ENCODE results near the gene TRIM10.
"Not testable (repeated sequence)": the region's sequence is repeated elsewhere in the genome, so short reads cannot be mapped to it uniquely, and the experiment has no call there.

Gene TRIM10

GRCh38 chr6:30140240-30140639 lies 20.8 kb downstream of the TRIM10 start:
- not testable (repeated sequence) for DNase-seq; H3K9me3 Mint-ChIP-seq; H3K4me1 Mint-ChIP-seq (ENCODE audit: low read depth in 2 of 2); H3K4me3 Mint-ChIP-seq; H3K36me3 Mint-ChIP-seq (ENCODE audit: insufficient read depth); H3K27ac Mint-ChIP-seq; ATAC-seq (replicated peaks)
- H3K27me3 Mint-ChIP-seq, result peaks cover 39 to 53% of the 10 kb centered on the region in 2 donors

- no peaks in the 10 kb centered on the region for H3K36me3 Mint-ChIP-seq (ENCODE audit: insufficient read depth)
- H3K4me3 Mint-ChIP-seq, result no peak overlapping the region
- no peaks in the 10 kb centered on the region for H3K9me3 Mint-ChIP-seq
- no peak for DNase-seq
- H3K4me1 Mint-ChIP-seq (ENCODE audit: low read depth in 2 of 2), result no peaks in the 10 kb centered on the region
- no peak overlapping the region for H3K27ac Mint-ChIP-seq
- ATAC-seq (replicated peaks), result no peak
- peaks cover 33 to 53% of the 10 kb centered on the region in 2 donors for H3K27me3 Mint-ChIP-seq
Measured at GRCh38 chr6:30136570-30137286, 24.3 kb downstream of the TRIM10 start.

- Mint-ChIP-seq H3K9me3 (no peaks in the 10 kb centered on the region), H3K4me3 (no peak within 1 kb of the TSS), H3K36me3 (ENCODE audit: insufficient read depth) (peaks cover 2% of the 10 kb centered on the region), H3K27me3 (peaks cover 33 to 53% of the 10 kb centered on the region in 2 donors), H3K27ac (no peak within 1 kb of the TSS), H3K4me1 (ENCODE audit: low read depth in 2 of 2) (peaks cover 3 to 4% of the 10 kb centered on the region in 2 donors)
- ATAC-seq (replicated peaks) (no peak), DNase-seq (no peak)
Measured at GRCh38 chr6:30135757-30136156, 25.3 kb downstream of the TRIM10 start, which contains the start of gene TRIM40. TSS of gene TRIM40 (plus strand) at chr6:30136140. CDS start at chr6:30137037, 897 bp downstream.

GRCh38 chr6:30135147-30135546 lies 25.9 kb downstream of the TRIM10 start:
- Mint-ChIP-seq H3K27ac (no peak overlapping the region), H3K9me3 (no peaks in the 10 kb centered on the region), H3K36me3 (ENCODE audit: insufficient read depth) (peaks cover 3% of the 10 kb centered on the region), H3K4me1 (ENCODE audit: low read depth in 2 of 2) (peaks cover 5 to 8% of the 10 kb centered on the region in 2 donors), H3K27me3 (peaks cover 31 to 53% of the 10 kb centered on the region in 2 donors), H3K4me3 (no peak overlapping the region)
- ATAC-seq (replicated peaks) (no peak), DNase-seq (no peak)

GRCh38 chr6:30131947-30132497 lies 29.0 kb downstream of the TRIM10 start:
- Mint-ChIP-seq H3K9me3 (no peaks in the 10 kb centered on the region), H3K27ac (no peak overlapping the region), H3K27me3 (peaks cover 56 to 80% of the 10 kb centered on the region in 2 donors), H3K4me3 (no peak overlapping the region), H3K36me3 (ENCODE audit: insufficient read depth) (peaks cover 3% of the 10 kb centered on the region), H3K4me1 (ENCODE audit: low read depth in 2 of 2) (peaks cover 8 to 9% of the 10 kb centered on the region in 2 donors)
- DNase-seq, result no peak
- ATAC-seq (replicated peaks), result no peak

GRCh38 chr6:30130887-30131862 lies 29.8 kb downstream of the TRIM10 start:
- Mint-ChIP-seq H3K36me3 (ENCODE audit: insufficient read depth) (peaks cover 3% of the 10 kb centered on the region), H3K27me3 (peaks cover 65 to 85% of the 10 kb centered on the region in 2 donors), H3K9me3 (no peaks in the 10 kb centered on the region), H3K27ac (no peak overlapping the region), H3K4me1 (ENCODE audit: low read depth in 2 of 2) (peaks cover 8 to 9% of the 10 kb centered on the region in 2 donors), H3K4me3 (peak overlapping the region in 1 of 2 donors; percentile 42)
- peak; percentile 98 for ATAC-seq (replicated peaks)
- DNase-seq, result peak; percentile 63 to 67 (median 66)

- Mint-ChIP-seq H3K4me1 (ENCODE audit: low read depth in 2 of 2) (peaks cover 8 to 9% of the 10 kb centered on the region in 2 donors), H3K4me3 (no peak overlapping the region), H3K27me3 (peaks cover 74 to 87% of the 10 kb centered on the region in 2 donors), H3K27ac (no peak overlapping the region), H3K9me3 (no peaks in the 10 kb centered on the region), H3K36me3 (ENCODE audit: insufficient read depth) (peaks cover 3% of the 10 kb centered on the region)
- DNase-seq, result no peak
- ATAC-seq (replicated peaks), result no peak
Measured at GRCh38 chr6:30130179-30130679, 30.8 kb downstream of the TRIM10 start.

GRCh38 chr6:30129265-30130178 lies 31.5 kb downstream of the TRIM10 start:
- no peak for ATAC-seq (replicated peaks)
- no peak overlapping the region for H3K4me3 Mint-ChIP-seq
- peaks cover 78 to 90% of the 10 kb centered on the region in 2 donors for H3K27me3 Mint-ChIP-seq
- peaks cover 8 to 9% of the 10 kb centered on the region in 2 donors for H3K4me1 Mint-ChIP-seq (ENCODE audit: low read depth in 2 of 2)
- H3K27ac Mint-ChIP-seq, result no peak overlapping the region
- no peaks in the 10 kb centered on the region for H3K9me3 Mint-ChIP-seq
- no peak for DNase-seq
- H3K36me3 Mint-ChIP-seq (ENCODE audit: insufficient read depth), result peaks cover 3% of the 10 kb centered on the region

GRCh38 chr6:30127238-30128093 lies 33.5 kb downstream of the TRIM10 start:
- peaks cover 3% of the 10 kb centered on the region for H3K36me3 Mint-ChIP-seq (ENCODE audit: insufficient read depth)
- H3K4me1 Mint-ChIP-seq (ENCODE audit: low read depth in 2 of 2), result peaks cover 8 to 9% of the 10 kb centered on the region in 2 donors
- H3K4me3 Mint-ChIP-seq, result no peak overlapping the region
- H3K27me3 Mint-ChIP-seq, result peaks cover 83 to 99% of the 10 kb centered on the region in 2 donors
- ATAC-seq (replicated peaks) (no peak), DNase-seq (no peak)
- H3K27ac Mint-ChIP-seq, result no peak overlapping the region
- H3K9me3 Mint-ChIP-seq, result no peaks in the 10 kb centered on the region

GRCh38 chr6:30122515-30122914 lies 38.5 kb downstream of the TRIM10 start:
- Mint-ChIP-seq H3K9me3 (no peaks in the 10 kb centered on the region), H3K36me3 (ENCODE audit: insufficient read depth) (peaks cover 5% of the 10 kb centered on the region), H3K27me3 (peaks cover 74 to 92% of the 10 kb centered on the region in 2 donors), H3K4me3 (no peak overlapping the region), H3K4me1 (ENCODE audit: low read depth in 2 of 2) (peaks cover 0 to 1% of the 10 kb centered on the region in 2 donors), H3K27ac (no peak overlapping the region)
- ATAC-seq (replicated peaks) (no peak), DNase-seq (no peak)

GRCh38 chr6:30121446-30122366 lies 39.3 kb downstream of the TRIM10 start:
- no peaks in the 10 kb centered on the region for H3K4me1 Mint-ChIP-seq (ENCODE audit: low read depth in 2 of 2)

More at GRCh38 chr6:30121446-30122366, 39.3 kb downstream of the TRIM10 start:
- H3K4me3 Mint-ChIP-seq, result no peak overlapping the region
- no peak overlapping the region for H3K27ac Mint-ChIP-seq
- ATAC-seq (replicated peaks) (no peak), DNase-seq (no peak)
- H3K27me3 Mint-ChIP-seq, result peaks cover 70 to 86% of the 10 kb centered on the region in 2 donors
- H3K36me3 Mint-ChIP-seq (ENCODE audit: insufficient read depth), result peaks cover 5% of the 10 kb centered on the region
- no peaks in the 10 kb centered on the region for H3K9me3 Mint-ChIP-seq
